ENCODE measurements around the gene CHD9.

Gene CHD9

GRCh38 chr16:53291757-53292392 lies 237.1 kb downstream of the CHD9 start:
- Mint-ChIP-seq H3K4me1 (no peaks in the 10 kb centered on the region), H3K4me3 (no peak overlapping the region), H3K27ac (no peak overlapping the region), H3K9me3 (no peaks in the 10 kb centered on the region), H3K27me3 (ENCODE audit: low read depth, poor library complexity) (no peaks in the 10 kb centered on the region), H3K36me3 (ENCODE audit: low read depth) (peaks cover 88% of the 10 kb centered on the region)
- TF ChIP-seq, protein P1, sequence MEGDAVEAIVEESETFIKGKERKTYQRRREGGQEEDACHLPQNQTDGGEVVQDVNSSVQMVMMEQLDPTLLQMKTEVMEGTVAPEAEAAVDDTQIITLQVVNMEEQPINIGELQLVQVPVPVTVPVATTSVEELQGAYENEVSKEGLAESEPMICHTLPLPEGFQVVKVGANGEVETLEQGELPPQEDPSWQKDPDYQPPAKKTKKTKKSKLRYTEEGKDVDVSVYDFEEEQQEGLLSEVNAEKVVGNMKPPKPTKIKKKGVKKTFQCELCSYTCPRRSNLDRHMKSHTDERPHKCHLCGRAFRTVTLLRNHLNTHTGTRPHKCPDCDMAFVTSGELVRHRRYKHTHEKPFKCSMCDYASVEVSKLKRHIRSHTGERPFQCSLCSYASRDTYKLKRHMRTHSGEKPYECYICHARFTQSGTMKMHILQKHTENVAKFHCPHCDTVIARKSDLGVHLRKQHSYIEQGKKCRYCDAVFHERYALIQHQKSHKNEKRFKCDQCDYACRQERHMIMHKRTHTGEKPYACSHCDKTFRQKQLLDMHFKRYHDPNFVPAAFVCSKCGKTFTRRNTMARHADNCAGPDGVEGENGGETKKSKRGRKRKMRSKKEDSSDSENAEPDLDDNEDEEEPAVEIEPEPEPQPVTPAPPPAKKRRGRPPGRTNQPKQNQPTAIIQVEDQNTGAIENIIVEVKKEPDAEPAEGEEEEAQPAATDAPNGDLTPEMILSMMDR (IDR thresholded peaks at IDR 0.05): no peak
- DNase-seq: no peak

DNA sequence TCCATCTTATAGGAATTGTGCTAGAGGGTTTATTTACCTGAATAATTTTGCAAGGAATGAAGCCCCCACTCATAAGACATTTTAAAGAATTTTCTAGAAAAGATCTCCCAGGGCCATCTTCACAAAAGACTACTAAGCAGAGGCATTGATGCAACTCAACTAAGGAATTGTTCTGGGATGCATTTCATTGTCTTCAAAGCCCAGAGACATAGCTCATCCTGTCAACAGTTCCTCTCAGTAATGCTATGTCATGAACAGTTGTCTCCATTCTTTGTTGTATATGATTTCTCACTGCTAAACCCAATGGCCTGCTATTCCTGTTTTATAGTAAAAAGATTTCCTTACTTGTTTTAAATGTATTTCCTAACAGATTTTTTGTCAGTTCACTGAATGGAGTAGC lies 242.7 kb downstream of the CHD9 start:
- no peaks in the 10 kb centered on the region for H3K27me3 Mint-ChIP-seq (ENCODE audit: low read depth, poor library complexity)
- H3K4me1 Mint-ChIP-seq: peaks cover 16% of the 10 kb centered on the region
- no peak overlapping the region for H3K27ac Mint-ChIP-seq
- H3K4me3 Mint-ChIP-seq: no peak overlapping the region
- TF ChIP-seq, protein P1 (IDR thresholded peaks at IDR 0.05): no peak
- DNase-seq: no peak
- peaks cover 94% of the 10 kb centered on the region for H3K36me3 Mint-ChIP-seq (ENCODE audit: low read depth)
- no peaks in the 10 kb centered on the region for H3K9me3 Mint-ChIP-seq

- H3K4me3 Mint-ChIP-seq: no peak overlapping the region
- no peaks in the 10 kb centered on the region for H3K9me3 Mint-ChIP-seq
- H3K36me3 Mint-ChIP-seq (ENCODE audit: low read depth): peaks cover 80% of the 10 kb centered on the region
- TF ChIP-seq, protein P1 (IDR thresholded peaks at IDR 0.05): no peak
- peaks cover 8% of the 10 kb centered on the region for H3K4me1 Mint-ChIP-seq
- no peak for DNase-seq
- no peaks in the 10 kb centered on the region for H3K27me3 Mint-ChIP-seq (ENCODE audit: low read depth, poor library complexity)
- H3K27ac Mint-ChIP-seq: no peak overlapping the region
Observed at GRCh38 chr16:53304334-53304733, 249.5 kb downstream of the CHD9 start.

- H3K27me3 Mint-ChIP-seq (ENCODE audit: low read depth, poor library complexity): no peaks in the 10 kb centered on the region
- no peak overlapping the region for H3K4me3 Mint-ChIP-seq
- no peak overlapping the region for H3K27ac Mint-ChIP-seq
- no peaks in the 10 kb centered on the region for H3K9me3 Mint-ChIP-seq
- peaks cover 8% of the 10 kb centered on the region for H3K4me1 Mint-ChIP-seq
- DNase-seq: no peak
- TF ChIP-seq, protein P1 (IDR thresholded peaks at IDR 0.05): no peak
- H3K36me3 Mint-ChIP-seq (ENCODE audit: low read depth): peaks cover 78% of the 10 kb centered on the region
Observed at GRCh38 chr16:53305743-53306142, 251.0 kb downstream of the CHD9 start.

DNA sequence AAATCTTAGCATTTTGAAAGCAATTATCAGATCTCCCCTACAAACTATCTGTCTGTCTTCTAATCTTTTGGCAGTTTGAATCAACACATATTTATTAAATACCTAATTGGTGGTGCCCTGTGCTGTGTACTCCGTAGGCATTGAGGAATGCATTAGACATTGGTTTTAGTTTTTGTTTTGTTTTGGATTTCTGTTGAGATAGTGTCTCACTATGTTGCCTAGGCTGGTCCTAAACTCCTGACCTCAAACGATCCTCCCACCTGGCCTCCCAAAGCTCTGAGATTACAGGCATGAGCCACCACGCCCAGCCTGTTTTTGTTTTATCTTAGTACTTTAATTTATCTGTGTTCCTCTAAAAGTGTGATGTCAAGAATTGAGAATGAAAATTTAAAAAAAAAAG lies 254.7 kb downstream of the CHD9 start:
- no peak for DNase-seq
- TF ChIP-seq, protein P1 (IDR thresholded peaks at IDR 0.05): no peak
- Mint-ChIP-seq H3K27ac (peak overlapping the region; percentile 25), H3K9me3 (no peaks in the 10 kb centered on the region), H3K4me1 (no peaks in the 10 kb centered on the region), H3K36me3 (ENCODE audit: low read depth) (peaks cover 83% of the 10 kb centered on the region), H3K4me3 (no peak overlapping the region), H3K27me3 (ENCODE audit: low read depth, poor library complexity) (no peaks in the 10 kb centered on the region)

GRCh38 chr16:53320992-53321391 lies 266.2 kb downstream of the CHD9 start:
- no peak overlapping the region for H3K27ac Mint-ChIP-seq
- H3K36me3 Mint-ChIP-seq (ENCODE audit: low read depth): peaks cover 64% of the 10 kb centered on the region
- no peaks in the 10 kb centered on the region for H3K9me3 Mint-ChIP-seq
- H3K27me3 Mint-ChIP-seq (ENCODE audit: low read depth, poor library complexity): peaks cover 2% of the 10 kb centered on the region
- H3K4me3 Mint-ChIP-seq: no peak overlapping the region
- TF ChIP-seq, protein P1 (IDR thresholded peaks at IDR 0.05): no peak
- H3K4me1 Mint-ChIP-seq: no peaks in the 10 kb centered on the region
- DNase-seq: no peak

Data from nephron progenitor cell (in vitro differentiated cells).